Stimulated activated CD4-positive, alpha-beta T cell treated with anti-CD3 and anti-CD28 coated beads, Interleukin-1b, Interleukin-23, amount 100 ng/mL, for 1 hour (primary cell): Measurements from ENCODE around the gene GNPTG.
A peak's percentile ranks its signal among the peaks of the same experiment; 100 is the strongest.

Source experiments
- DNase-seq, 2 donors: peaks; one replicate each; pipeline ENCODE4 v3.0.0-alpha.2; 2020; ENCODE audit warnings: low read depth in 2 of 2

Gene GNPTG

GRCh38 chr16:1351582-1352362 is at the start of gene GNPTG, which contains the start of gene TSR3:
GNPTG (plus strand) TSS chr16:1351931; CDS start chr16:1351966, 35 bp downstream.
TSR3 (minus strand) TSS chr16:1351878; CDS start chr16:1351804, 74 bp downstream.
- DNase-seq: peak; percentile 66 to 75

- DNase-seq: no peak
Observed at GRCh38 chr16:1305823-1306222, 45.9 kb upstream of the GNPTG start.

- no peak for DNase-seq
Observed at GRCh38 chr16:1306334-1306733, 45.4 kb upstream of the GNPTG start.

- no peak for DNase-seq
Observed at GRCh38 chr16:1308036-1308976, 43.4 kb upstream of the GNPTG start.

GRCh38 chr16:1308977-1309885 is 42.5 kb upstream of the GNPTG start, which contains the start of gene UBE2I:
UBE2I (plus strand) TSS chr16:1309636; CDS start chr16:1314031, 4,395 bp downstream.
- peak; percentile 94 to 95 for DNase-seq

- DNase-seq: no peak
Observed at GRCh38 chr16:1309888-1310831, 41.6 kb upstream of the GNPTG start.

- DNase-seq: no peak
Observed at GRCh38 chr16:1310832-1311200, 40.9 kb upstream of the GNPTG start.

GRCh38 chr16:1311212-1311737 is 40.5 kb upstream of the GNPTG start:
- no peak for DNase-seq

GRCh38 chr16:1311738-1312466 is 39.8 kb upstream of the GNPTG start:
- no peak for DNase-seq

GRCh38 chr16:1312467-1312816 is 39.3 kb upstream of the GNPTG start:
- no peak for DNase-seq

- DNase-seq: no peak
Observed at GRCh38 chr16:1312903-1313302, 38.8 kb upstream of the GNPTG start.

GRCh38 chr16:1313721-1314369 is 37.9 kb upstream of the GNPTG start:
- DNase-seq: no peak

GRCh38 chr16:1314399-1315068 is 37.2 kb upstream of the GNPTG start:
- no peak for DNase-seq

GRCh38 chr16:1315081-1316032 is 36.4 kb upstream of the GNPTG start:
- DNase-seq: no peak

GRCh38 chr16:1316033-1316405 is 35.7 kb upstream of the GNPTG start:
- no peak for DNase-seq

GRCh38 chr16:1317479-1318267 is 34.1 kb upstream of the GNPTG start:
- DNase-seq: no peak

GRCh38 chr16:1318268-1318545 is 33.5 kb upstream of the GNPTG start:
- DNase-seq: no peak
